Measurements from ENCODE around the gene ENO3.

GRCh38 chr17:4950075-4950745, 709 bp upstream of the ENO3 start:
- TF ChIP-seq POLR2AphosphoS5 (IDR thresholded peaks at IDR 0.05; ENCODE audit: low read depth, low read length) (peak; percentile 62), CTCF (IDR thresholded peaks at IDR 0.05) (no peak), TCF7L2 (IDR thresholded peaks at IDR 0.05; ENCODE audit: low read depth, low read length) (no peak), SIN3A (IDR thresholded peaks at IDR 0.05; ENCODE audit: borderline replicate concordance, insufficient read depth, low read depth, low read length) (0 out of 2 replicates have a peak, but pooled peaks have one; percentile 18)

Measured in Panc1 (cell line).